Keratinocyte (primary cell): Measurements from ENCODE around the gene MED17. TPM values are rescaled to one million over a fixed set of nuclear protein-coding genes. Genes with fewer than 3 reads are reported as not detected.

ENCODE experiments used
- DNase-seq: peaks from one replicate; pipeline ENCODE4 v3.0.0-alpha.2; 2011; ENCODE audit warnings: low read depth, missing footprints, low spot score
- FAIRE-seq: peaks from 2 replicates; lab custom pipeline; 2011; peaks lifted over from hg19 to GRCh38; lab: Jason Lieb, UNC
- H2AFZ ChIP-seq: 2 replicates; pipeline ENCODE4 v1.6.0; 2012; ENCODE audit warnings: low read length, control low read depth, inconsistent platforms; ENCODE audit not compliant: control insufficient read depth
- H3K27ac ChIP-seq: 2 replicates; pipeline ENCODE4 v1.5.1; 2011; ENCODE audit warnings: low read length; ENCODE audit not compliant: control insufficient read depth, insufficient read depth
- H3K27me3 ChIP-seq: 3 replicates; pipeline ENCODE4 v1.6.0; 2011; ENCODE audit warnings: low read length; ENCODE audit not compliant: control insufficient read depth, insufficient read depth; ENCODE audit errors: extremely low read depth
- H3K36me3 ChIP-seq, 2 experiments: 2 replicates in 1 of 2; 3 replicates in 1 of 2; pipeline ENCODE4 v1.5.1; 2011; ENCODE audit warnings: low read length in 2 of 2, mild to moderate bottlenecking in 1 of 2; ENCODE audit not compliant: control insufficient read depth in 2 of 2, insufficient read depth in 2 of 2; ENCODE audit errors: extremely low read depth in 1 of 2
- H3K4me1 ChIP-seq: 3 replicates; pipeline ENCODE4 v1.5.1; 2011; ENCODE audit warnings: low read length; ENCODE audit not compliant: control insufficient read depth, insufficient read depth; ENCODE audit errors: extremely low read depth
- H3K4me2 ChIP-seq: 3 replicates; pipeline ENCODE4 v1.6.0; 2011; ENCODE audit warnings: low read depth, low read length; ENCODE audit not compliant: control insufficient read depth, insufficient read depth; ENCODE audit errors: extremely low read depth
- H3K4me3 ChIP-seq, 3 experiments: fragments of 200-600 bp in 1 of 3; sonication (generic) in 1 of 3; 2 replicates in 2 of 3; 3 replicates in 1 of 3; pipeline ENCODE4 v1.5.1; 2011 to 2016; ENCODE audit warnings: low read length in 3 of 3, mild to moderate bottlenecking in 3 of 3, control low read depth in 2 of 3, inconsistent platforms in 1 of 3, low read depth in 1 of 3, mixed read lengths in 1 of 3, mixed run types in 1 of 3, moderate library complexity in 1 of 3; ENCODE audit not compliant: control insufficient read depth in 2 of 3, insufficient read depth in 2 of 3; ENCODE audit errors: extremely low read depth in 1 of 3
- H3K79me2 ChIP-seq: 2 replicates; pipeline ENCODE4 v1.6.0; 2012; ENCODE audit warnings: low read length; ENCODE audit not compliant: control insufficient read depth, insufficient read depth
- H3K9ac ChIP-seq: 3 replicates; pipeline ENCODE4 v1.6.0; 2011; ENCODE audit warnings: low read length; ENCODE audit not compliant: control insufficient read depth, insufficient read depth; ENCODE audit errors: extremely low read depth
- H3K9me1 ChIP-seq: 3 replicates; pipeline ENCODE4 v1.6.0; 2011; ENCODE audit warnings: low read length; ENCODE audit not compliant: control insufficient read depth, insufficient read depth; ENCODE audit errors: extremely low read depth
- H3K9me3 ChIP-seq: 2 replicates; pipeline ENCODE4 v1.5.1; 2012; ENCODE audit warnings: low read depth, low read length; ENCODE audit not compliant: control insufficient read depth
- H4K20me1 ChIP-seq: 3 replicates; pipeline ENCODE4 v1.6.0; 2011; ENCODE audit warnings: low read length; ENCODE audit not compliant: control insufficient read depth, insufficient read depth; ENCODE audit errors: extremely low read depth
- CTCF ChIP-seq, 3 experiments: IDR thresholded peaks in 1 of 3; conservative IDR thresholded peaks in 1 of 3; optimal IDR thresholded peaks in 1 of 3; 2 replicates in 2 of 3; 3 replicates in 1 of 3; pipeline versions ENCODE3 to v1.5.1; 2011; ENCODE audit warnings: low read length in 3 of 3, mild to moderate bottlenecking in 3 of 3, moderate library complexity in 2 of 3, control low read depth in 1 of 3, inconsistent platforms in 1 of 3; ENCODE audit not compliant: insufficient read depth in 2 of 3; ENCODE audit errors: extremely low read depth in 1 of 3
- EZH2 ChIP-seq: IDR thresholded peaks from one replicate; pipeline ENCODE4 v1.6.1; 2012; ENCODE audit warnings: inconsistent platforms, mild to moderate bottlenecking, low read length, moderate library complexity
- dilution Hi-C: fragments of 300-500 bp; cut with MboI; formaldehyde crosslinking; loops from one replicate; pipeline ENCODE4 v1.7.0; 2020; ENCODE audit warnings: low sequenced_read_pairs; ENCODE audit not compliant: extremely low pct_ligation_motif_present
- polyA plus RNA-seq, 5 experiments: library from polyadenylated mRNA; depleted of rRNA in 3 of 5; stranded (reverse) in 3 of 5; stranded (forward) in 1 of 5; unstranded in 1 of 5; fragments of >200 nt; gene quantifications; 1 replicate in 1 of 5; 2 replicates in 3 of 5; 3 replicates in 1 of 5; pipeline versions ENCODE4 v1.2.1 to v1.2.3, GENCODE V29; 2011 to 2012; ENCODE audit warnings: missing spikeins in 2 of 5, low read depth in 1 of 5, low replicate concordance in 1 of 5

The MED17 gene
- polyA plus RNA-seq, 1 donor (not counting 4 experiments of a cell fraction or from before 2014, with no cell fraction given) = 25.1 TPM

- Histone ChIP-seq H3K79me2 (no peaks in the 10 kb centered on the region), H3K4me3 (no peak overlapping the region), H4K20me1 (no peaks in the 10 kb centered on the region), H3K4me2 (peak overlapping the region; percentile 8), H3K9me3 (no peaks in the 10 kb centered on the region), H3K9ac (no peak overlapping the region), H3K27ac (no peak overlapping the region), H3K9me1 (no peaks in the 10 kb centered on the region), H3K36me3 (no peaks in the 10 kb centered on the region), H2AFZ (no peak overlapping the region), H3K4me1 (peaks cover 26% of the 10 kb centered on the region), H3K27me3 (no peaks in the 10 kb centered on the region)
- no peak for TF ChIP-seq CTCF (optimal IDR thresholded peaks at IDR 0.05 in 1 of 3, IDR thresholded peaks at IDR 0.05 in 1 of 3, conservative IDR thresholded peaks at IDR 0.05 in 1 of 3; ENCODE audit: extremely low read depth in 1 of 3, insufficient read depth in 2 of 3, low read length in 3 of 3)
- no peak for TF ChIP-seq EZH2
- dilution Hi-C loops = no loop called here
- DNase-seq (no peak), FAIRE-seq (no peak)
These were observed 61.4 kb downstream of the MED17 start for GRCh38 chr11:93845181-93846092.

GRCh38 chr11:93846411-93846810 is 62.3 kb downstream of the MED17 start:
- FAIRE-seq (no peak), DNase-seq (no peak)
- Histone ChIP-seq H2AFZ (no peak overlapping the region), H3K36me3 (no peaks in the 10 kb centered on the region), H3K79me2 (no peaks in the 10 kb centered on the region), H3K27ac (no peak overlapping the region), H3K4me3 (no peak overlapping the region), H3K9me3 (no peaks in the 10 kb centered on the region), H3K4me1 (peaks cover 26% of the 10 kb centered on the region), H4K20me1 (no peaks in the 10 kb centered on the region), H3K4me2 (no peak overlapping the region), H3K9ac (no peak overlapping the region), H3K27me3 (no peaks in the 10 kb centered on the region), H3K9me1 (no peaks in the 10 kb centered on the region)
- dilution Hi-C loops = no loop called here
- no peak for TF ChIP-seq EZH2
- no peak for TF ChIP-seq CTCF (optimal IDR thresholded peaks at IDR 0.05 in 1 of 3, IDR thresholded peaks at IDR 0.05 in 1 of 3, conservative IDR thresholded peaks at IDR 0.05 in 1 of 3; ENCODE audit: extremely low read depth in 1 of 3, insufficient read depth in 2 of 3, low read length in 3 of 3)
